Endothelial cell (in vitro differentiated cells): ENCODE results near the gene ITGB7. TPM values are rescaled to one million over a fixed set of nuclear protein-coding genes. Genes with fewer than 3 reads are reported as not detected.

Experiments
- DNase-seq: peaks from one replicate; pipeline ENCODE4 v3.0.0; 2021; ENCODE audit warnings: low spot score
- H3K27ac Mint-ChIP-seq: one replicate; pipeline ENCODE4 v1.8.0; 2021; ENCODE audit warnings: mixed read lengths, inconsistent platforms; ENCODE audit not compliant: unreplicated experiment
- H3K27me3 Mint-ChIP-seq: one replicate; pipeline ENCODE4 v1.8.0; 2021; ENCODE audit warnings: mild to moderate bottlenecking, moderate library complexity, mixed read lengths, inconsistent platforms; ENCODE audit not compliant: unreplicated experiment
- H3K36me3 Mint-ChIP-seq: one replicate; pipeline ENCODE4 v1.8.0; 2021; ENCODE audit warnings: mild to moderate bottlenecking, low read depth, mixed read lengths, inconsistent platforms; ENCODE audit not compliant: unreplicated experiment
- H3K4me1 Mint-ChIP-seq: one replicate; pipeline ENCODE4 v1.8.0; 2021; ENCODE audit warnings: mild to moderate bottlenecking, mixed read lengths, inconsistent platforms; ENCODE audit not compliant: unreplicated experiment
- H3K4me3 Mint-ChIP-seq: one replicate; pipeline ENCODE4 v1.8.0; 2021; ENCODE audit warnings: mild to moderate bottlenecking, mixed read lengths, inconsistent platforms; ENCODE audit not compliant: unreplicated experiment
- H3K9me3 Mint-ChIP-seq: one replicate; pipeline ENCODE4 v1.8.0; 2021; ENCODE audit warnings: mixed read lengths, inconsistent platforms; ENCODE audit not compliant: unreplicated experiment
- CTCF ChIP-seq: fragments of 200-600 bp; sonication (generic); IDR thresholded peaks from one replicate; pipeline ENCODE4 v1.5.0; 2021; ENCODE audit warnings: antibody characterized with exemption; ENCODE audit not compliant: unreplicated experiment
- total RNA-seq: library from RNA; stranded (reverse); fragmentation: NEBNext Ultra II Directional; extraction: Animal tissue kit (Norgen Biotek cat#: 25700); gene quantifications from one replicate; pipeline ENCODE4 v1.2.1, GENCODE V29; 2021; ENCODE audit not compliant: unreplicated experiment

The ITGB7 gene
- total RNA-seq, 1 donor from 2014 or later: 0.56 TPM

- Mint-ChIP-seq H3K27ac (peak overlapping the region; percentile 4), H3K4me3 (peak overlapping the region; percentile 7), H3K4me1 (peaks cover 36% of the 10 kb centered on the region), H3K9me3 (no peaks in the 10 kb centered on the region), H3K27me3 (peaks cover 20% of the 10 kb centered on the region), H3K36me3 (peaks cover 4% of the 10 kb centered on the region)
- no peak for DNase-seq
- TF ChIP-seq CTCF: peak; percentile 35
Observed at GRCh38 chr12:53211476-53212381, 4.7 kb upstream of the ITGB7 start.

- peaks cover 27% of the 10 kb centered on the region for H3K4me1 Mint-ChIP-seq
- no peak for TF ChIP-seq CTCF
Observed at GRCh38 chr12:53210843-53211242, 3.8 kb upstream of the ITGB7 start.

GRCh38 chr12:53208877-53209463 is 1.9 kb upstream of the ITGB7 start:
- H3K27ac Mint-ChIP-seq: no peak overlapping the region
- peaks cover 4% of the 10 kb centered on the region for H3K36me3 Mint-ChIP-seq
- TF ChIP-seq CTCF: no peak
- peaks cover 8% of the 10 kb centered on the region for H3K27me3 Mint-ChIP-seq
- H3K9me3 Mint-ChIP-seq: no peaks in the 10 kb centered on the region
- H3K4me1 Mint-ChIP-seq: peaks cover 9% of the 10 kb centered on the region
- DNase-seq: no peak
- no peak overlapping the region for H3K4me3 Mint-ChIP-seq

More at GRCh38 chr12:53210843-53211242, 3.8 kb upstream of the ITGB7 start:
- no peak for DNase-seq
- no peak overlapping the region for H3K27ac Mint-ChIP-seq
- H3K9me3 Mint-ChIP-seq: no peaks in the 10 kb centered on the region
- H3K27me3 Mint-ChIP-seq: peaks cover 15% of the 10 kb centered on the region
- no peak overlapping the region for H3K4me3 Mint-ChIP-seq
- H3K36me3 Mint-ChIP-seq: peaks cover 4% of the 10 kb centered on the region

GRCh38 chr12:53208435-53208834 is 1.4 kb upstream of the ITGB7 start:
- DNase-seq: no peak
- TF ChIP-seq CTCF: no peak
- Mint-ChIP-seq H3K4me1 (peaks cover 3% of the 10 kb centered on the region), H3K36me3 (peaks cover 4% of the 10 kb centered on the region), H3K4me3 (peak overlapping the region; percentile 8), H3K27me3 (peaks cover 4% of the 10 kb centered on the region), H3K9me3 (no peaks in the 10 kb centered on the region), H3K27ac (no peak overlapping the region)
